GM18508 (cell line): Measurements from ENCODE around the gene DGKI.

Source experiments
- ATAC-seq: cut with Tn5 transposase; IDR thresholded peaks from one replicate; pipeline ENCODE4 v1.9.1; 2021; ENCODE audit warnings: moderate number of reproducible peaks; ENCODE audit not compliant: insufficient read depth, unreplicated experiment

The DGKI gene

DNA sequence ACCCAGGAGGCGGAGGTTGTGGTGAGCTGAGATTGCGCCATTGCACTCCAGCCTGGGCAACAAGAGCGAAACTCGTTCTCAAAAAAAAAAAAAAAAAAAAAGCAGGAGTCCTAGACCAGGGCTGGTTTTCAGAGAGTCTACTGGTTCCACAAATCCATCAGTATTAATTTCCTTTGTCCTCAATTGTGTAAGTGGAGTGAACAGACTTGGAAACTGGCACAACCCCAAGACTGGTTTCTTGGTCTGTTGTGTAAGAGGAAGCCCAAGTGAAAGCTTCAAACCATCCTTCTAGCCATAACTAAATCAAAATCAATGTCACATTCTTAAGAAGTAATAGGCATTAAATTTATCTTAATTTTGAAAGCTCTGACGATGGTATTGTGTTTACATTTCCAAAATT lies 213.6 kb downstream of the DGKI start:
- ATAC-seq = no peak

DNA sequence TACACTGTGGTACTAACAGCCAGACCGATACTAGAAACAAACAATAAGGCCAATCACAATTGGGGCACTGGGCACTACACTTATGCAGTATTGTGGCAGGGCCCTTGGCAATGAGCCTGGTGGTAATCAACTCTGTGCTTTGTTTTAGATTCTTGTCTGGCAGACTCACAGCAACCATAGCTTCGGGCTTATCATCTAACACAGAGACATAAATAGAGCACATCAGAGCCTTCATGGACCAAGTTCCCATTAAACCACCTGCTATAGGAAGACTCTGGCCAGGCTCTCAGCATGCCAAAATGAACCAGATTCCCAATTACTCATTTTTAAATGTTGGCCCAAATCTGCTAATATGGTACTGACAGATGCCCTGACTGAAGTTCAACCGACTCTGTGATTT lies 218.6 kb downstream of the DGKI start:
- ATAC-seq = no peak

DNA sequence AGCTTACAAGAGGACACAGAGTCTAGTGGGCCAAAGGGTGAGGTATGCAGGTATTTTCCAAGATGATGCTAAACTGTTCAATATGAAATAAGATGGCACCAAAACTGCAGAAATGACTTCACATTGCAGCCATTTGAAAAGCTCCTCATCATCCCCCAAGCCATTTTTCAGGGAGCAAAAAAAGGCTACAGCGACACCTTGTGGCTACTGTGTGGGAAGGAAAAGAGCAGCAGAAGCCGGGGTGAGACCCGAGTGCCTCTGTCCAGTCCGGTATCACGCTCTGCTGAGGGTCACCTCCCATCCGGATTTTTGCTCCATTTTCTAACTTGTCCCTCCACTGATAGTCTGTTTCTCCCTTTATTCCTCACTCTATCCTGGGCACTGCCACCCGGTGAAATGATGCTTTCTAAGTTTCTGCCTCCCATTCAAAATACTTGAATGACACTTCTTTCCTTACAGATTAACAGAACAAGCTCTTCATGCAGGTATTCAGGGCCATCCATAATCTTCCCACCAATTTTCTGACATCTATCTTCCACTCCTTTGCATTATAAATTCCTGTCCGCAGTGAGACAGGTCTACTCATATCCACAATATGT lies 220.2 kb downstream of the DGKI start:
- ATAC-seq = no peak

DNA sequence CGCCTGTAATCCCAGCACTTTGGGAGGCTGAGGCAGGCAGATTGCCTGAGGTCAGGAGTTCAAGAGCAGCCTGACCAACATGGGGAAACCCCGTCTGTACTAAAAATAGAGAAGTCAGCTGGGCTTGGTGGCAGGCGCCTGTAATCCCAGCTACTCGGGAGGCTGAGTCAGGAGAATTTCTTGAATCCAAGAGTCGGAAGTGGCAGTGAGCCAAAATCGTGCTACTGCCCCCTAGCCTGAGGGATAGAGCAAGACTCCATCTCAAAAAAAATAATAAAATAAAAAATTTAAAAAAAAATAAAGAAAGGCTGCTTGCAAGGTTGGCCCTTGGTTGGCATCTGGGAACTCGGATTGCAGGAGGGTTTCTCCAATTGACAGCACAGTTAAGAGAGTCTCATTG lies 221.6 kb downstream of the DGKI start:
- no peak for ATAC-seq

DNA sequence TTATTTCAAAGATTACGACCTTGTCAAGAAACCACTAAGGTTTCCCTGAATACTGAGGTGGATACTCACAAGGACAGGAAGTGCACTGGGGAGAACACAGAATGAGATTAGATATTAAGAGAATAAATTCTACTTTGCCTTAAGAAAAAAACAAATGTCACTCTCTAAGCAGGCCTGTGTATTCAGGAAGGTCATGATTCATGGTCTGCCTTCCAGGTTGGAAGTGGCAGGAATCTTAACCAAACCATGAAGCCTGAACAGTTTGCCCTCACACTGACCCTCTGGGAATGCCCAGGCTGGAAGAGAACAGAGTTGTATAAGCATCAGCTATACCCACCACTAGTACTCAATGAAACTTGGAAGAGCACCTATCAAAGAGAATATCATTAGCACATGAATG lies 227.6 kb downstream of the DGKI start:
- ATAC-seq = no peak

DNA sequence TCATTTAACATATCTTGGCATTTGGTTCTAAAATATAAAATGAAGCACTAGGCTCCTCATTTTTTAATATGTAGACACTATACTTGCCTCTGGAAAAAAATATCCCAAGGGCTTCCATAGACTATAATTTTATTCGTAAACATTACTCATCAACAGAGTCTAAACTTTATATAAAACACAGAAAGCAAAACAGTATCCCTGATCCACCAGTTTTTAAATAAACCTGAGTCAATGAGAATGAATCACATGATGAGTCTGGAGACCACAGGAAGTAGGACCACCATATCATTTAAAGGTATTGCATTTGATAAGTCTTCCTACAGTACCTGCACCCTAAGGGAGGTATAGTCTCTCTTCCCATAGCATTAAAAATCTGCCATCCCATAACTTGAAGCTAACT lies 228.0 kb downstream of the DGKI start:
- no peak for ATAC-seq

DNA sequence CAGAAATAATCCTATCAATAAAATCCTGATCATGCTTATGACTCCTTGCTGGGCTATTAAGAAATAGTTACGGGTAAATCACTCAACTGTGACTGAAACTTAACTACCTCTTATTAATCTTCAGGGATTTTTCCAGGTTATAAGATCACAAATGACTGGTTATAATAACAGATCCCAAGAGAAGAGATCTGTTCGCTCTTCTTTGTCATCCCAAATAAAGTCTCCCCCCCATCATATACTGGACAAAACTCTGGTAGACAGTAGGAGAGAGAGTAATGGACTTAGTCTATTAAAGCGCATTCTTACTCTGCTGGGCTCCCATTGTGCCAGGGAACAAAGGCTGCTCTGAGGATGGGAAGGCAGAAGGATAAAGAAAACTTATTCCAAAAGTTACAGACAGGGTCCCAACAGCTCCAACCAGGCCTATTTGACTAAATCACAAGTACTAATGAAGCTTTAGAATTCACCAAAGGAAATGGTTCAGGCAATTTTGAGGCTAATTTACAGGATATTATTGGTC lies 233.7 kb downstream of the DGKI start:
- no peak for ATAC-seq

DNA sequence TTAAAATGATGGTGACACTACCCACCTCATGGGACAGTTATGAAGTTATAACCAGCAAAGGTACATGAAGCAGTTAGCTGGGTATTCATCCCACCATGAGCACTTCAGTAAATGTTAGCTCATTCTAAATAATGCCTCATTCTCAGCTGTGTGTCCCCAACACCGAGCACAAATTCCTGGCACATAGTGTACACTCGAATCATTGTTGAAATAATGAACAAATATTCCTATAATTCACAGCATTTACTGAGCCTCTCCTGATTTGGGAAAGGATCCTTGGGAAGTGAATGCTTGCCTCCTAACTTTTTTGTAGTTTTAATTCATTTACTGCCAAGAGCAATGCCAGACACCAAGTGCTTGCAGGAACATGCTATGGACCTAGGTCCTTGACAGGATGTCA lies 235.2 kb downstream of the DGKI start:
- ATAC-seq = no peak

DNA sequence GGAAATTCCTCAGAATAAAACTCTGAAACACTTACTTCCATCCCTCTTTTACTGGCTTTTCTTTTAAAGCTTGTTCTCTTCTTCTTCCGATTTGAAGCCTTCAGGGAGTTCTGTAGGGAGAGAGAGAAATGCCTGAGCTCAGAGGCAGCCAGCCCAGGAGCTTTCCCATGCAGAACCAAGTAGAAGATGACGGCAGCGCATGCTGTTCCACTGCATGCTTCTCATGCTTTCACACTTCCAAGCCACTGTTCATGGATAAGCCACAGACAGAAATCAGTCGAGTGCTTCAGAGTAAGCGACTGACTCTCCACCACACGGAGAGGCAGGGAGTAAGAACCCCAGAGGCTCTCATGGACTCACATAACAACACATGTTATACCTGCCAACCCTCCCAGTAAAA lies 237.3 kb downstream of the DGKI start:
- no peak for ATAC-seq

DNA sequence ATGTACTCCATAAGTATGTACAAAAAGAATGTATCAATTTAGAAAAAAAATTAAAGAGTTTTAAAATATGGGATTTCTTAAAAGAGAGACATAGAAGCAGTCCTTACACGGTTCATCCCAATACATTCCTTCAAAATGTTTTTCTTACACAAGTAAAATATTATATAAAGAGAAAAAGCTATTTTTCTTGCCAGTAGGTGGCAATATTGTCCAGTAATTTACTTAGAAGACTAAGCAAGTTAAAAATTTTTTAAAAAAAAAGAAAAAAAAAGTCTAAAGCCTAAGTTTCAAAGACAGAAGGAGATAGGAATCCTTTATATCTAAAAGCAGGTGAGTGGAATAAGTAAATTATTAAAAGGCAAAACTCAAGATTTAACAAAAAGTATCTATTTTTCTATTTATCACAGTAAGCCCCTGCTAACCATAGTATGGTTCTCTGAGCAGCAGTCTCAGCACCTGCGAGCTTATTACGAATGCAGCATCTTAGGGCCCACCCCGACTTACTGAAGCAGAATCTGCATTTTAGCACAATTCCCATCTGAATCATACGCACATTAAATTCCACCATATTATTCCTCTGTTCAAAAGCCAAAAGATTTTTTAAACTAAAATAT lies 240.6 kb downstream of the DGKI start:
- no peak for ATAC-seq

DNA sequence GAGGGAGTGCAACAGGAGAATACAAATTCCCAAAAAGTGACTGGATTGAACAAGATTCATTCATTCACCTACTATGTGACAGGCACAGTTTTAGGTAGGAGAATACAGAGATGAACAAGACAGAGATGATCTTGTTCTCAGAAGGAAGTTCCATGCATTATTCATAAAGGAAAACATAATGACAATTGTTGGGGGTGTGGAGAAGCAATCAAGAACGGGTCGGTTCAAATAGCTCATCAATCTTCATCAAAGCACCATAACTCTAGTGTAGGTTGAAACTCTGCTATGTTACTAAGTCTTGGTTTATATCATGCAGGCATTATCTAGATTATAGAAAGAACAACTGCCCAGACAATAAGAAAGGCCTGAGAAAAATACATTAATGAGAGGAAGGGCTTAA lies 243.7 kb downstream of the DGKI start:
- no peak for ATAC-seq

DNA sequence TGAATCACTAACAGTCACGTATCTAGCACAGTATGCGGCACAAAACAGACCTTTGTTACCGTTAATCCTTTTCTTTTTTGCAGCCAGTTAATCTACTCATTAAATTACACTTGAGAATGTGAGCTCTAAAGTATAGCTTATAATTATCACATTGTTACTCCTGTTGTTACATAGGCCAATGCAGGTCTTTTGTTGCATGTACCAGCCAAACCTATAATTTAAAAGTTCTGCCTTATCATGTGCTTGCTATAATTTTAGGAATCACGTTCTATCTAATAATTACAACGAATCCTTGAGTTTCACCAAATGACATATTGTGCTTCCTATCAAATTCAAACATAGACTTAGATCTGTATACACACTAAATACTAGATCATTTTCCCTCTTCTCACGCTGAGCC lies 245.1 kb downstream of the DGKI start:
- ATAC-seq = no peak

DNA sequence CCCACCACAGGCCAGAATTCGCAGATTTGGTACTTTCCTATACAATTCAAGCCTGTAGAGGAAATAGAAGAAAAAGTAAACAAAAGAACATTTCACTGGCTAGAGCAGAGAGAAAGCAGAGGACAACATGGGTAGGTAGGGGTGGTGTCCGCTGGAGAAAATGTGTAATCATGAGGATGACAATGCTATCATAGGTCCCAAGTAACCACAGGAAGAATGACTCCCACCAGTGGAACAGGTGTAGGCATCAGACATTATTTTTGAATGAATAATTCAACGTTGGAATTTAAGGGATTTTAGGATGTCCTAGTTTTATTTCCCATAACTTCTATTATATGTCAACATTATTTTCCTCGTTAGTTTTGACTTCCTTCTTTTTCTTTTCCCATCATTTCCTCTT lies 248.9 kb downstream of the DGKI start:
- ATAC-seq = no peak

DNA sequence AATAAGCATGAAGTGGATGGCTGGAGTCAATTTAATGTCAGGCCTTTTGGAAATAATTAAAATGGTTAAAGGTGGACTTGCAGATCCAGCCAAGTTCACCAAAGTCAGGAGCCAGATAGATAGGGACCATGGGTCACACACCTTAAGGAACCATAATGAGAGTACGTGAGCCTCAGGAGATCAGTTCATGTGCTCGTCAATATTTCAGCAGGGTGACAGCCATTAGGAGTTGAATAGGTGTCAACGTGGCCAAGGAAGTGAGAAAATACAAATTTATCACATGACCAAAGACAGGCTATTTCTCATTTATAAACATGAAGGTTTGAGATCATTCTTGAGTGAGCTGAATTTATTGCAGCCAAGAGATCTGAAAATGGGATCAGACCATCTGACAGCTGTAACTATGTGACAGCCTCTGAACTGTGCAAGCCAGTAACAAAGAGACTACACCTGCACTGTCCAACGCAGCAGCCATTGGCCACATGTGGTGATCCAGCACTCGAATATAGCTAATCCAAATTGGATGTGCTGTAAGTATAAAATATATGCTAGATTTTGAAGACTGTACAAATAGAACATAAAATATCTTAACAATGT lies 253.6 kb downstream of the DGKI start:
- no peak for ATAC-seq

DNA sequence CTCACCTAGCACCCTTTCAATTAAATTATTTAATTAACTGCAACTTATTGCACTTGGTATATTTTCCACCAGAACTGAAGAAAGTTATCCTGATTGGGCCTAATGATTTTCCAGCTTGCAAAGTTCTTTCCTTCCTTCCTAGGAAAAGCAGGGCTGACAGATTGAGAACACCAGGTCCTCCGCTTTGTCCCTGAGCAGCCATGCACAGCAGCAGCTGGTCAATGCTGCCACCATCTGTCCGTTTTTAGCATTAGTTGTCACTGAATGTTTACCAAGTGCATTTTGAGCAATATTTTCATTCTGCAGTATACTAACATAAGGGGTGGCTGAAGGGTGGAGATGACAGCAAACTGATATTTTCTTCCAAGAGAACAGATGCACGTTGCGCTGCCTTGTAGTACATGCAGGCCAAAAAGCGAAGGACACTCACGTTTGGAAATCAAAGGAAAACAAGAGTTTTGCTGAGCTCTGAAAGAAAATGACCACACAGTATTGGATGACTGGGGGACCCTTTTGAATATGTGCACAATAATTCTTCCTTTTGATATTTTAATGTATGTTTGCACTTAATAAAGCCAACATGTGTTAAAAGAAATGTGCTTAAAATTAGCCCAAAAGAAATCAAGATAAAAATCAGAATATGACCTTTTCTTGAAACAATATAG lies 254.4 kb downstream of the DGKI start:
- ATAC-seq = peak; percentile 82

DNA sequence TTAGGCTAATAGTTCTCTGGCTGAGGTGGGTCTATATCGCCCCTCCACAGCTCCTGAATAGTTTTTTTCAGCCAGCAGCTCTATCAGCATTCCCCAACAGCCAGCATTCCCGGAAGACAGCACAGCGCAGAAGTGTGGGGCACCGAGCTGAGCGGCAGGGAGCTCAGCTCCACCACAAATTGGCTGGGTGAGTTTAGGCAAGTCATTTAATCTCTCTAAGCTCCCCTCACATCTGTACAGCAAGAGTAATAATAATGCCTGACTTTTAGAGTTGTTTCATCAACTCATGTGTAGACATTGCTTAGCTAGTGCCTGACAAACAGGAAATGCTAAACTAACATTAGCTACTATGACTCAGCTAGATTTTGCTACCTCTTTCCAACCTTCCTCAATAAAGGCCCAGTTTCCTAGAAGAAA lies 255.3 kb downstream of the DGKI start:
- ATAC-seq = no peak

DNA sequence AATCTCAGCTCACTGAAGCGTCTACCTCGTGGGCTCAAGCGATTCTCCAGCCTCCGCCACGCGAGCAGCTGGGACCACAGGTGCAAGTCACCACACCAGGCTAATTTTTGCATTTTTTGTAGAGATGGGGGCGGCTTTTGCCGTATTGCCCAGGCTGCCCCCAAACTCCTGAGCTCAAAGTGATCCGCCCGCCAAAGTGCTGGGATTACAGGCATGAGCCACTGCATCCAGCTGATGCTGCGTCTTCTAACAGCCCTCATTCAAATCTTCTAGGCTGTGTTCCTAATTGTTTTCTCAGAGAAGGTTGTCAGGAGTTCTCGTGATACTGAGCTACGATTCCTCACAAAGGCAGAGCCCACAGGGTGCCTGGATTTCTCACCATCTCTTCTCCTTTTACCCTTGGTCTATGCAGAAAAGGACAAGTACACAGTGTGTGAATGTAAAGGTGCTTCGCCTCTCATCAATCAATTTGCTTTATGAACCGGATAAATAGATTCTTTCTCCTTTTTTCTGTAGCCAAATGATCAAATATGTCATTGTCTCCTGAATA lies 255.9 kb downstream of the DGKI start:
- no peak for ATAC-seq

DNA sequence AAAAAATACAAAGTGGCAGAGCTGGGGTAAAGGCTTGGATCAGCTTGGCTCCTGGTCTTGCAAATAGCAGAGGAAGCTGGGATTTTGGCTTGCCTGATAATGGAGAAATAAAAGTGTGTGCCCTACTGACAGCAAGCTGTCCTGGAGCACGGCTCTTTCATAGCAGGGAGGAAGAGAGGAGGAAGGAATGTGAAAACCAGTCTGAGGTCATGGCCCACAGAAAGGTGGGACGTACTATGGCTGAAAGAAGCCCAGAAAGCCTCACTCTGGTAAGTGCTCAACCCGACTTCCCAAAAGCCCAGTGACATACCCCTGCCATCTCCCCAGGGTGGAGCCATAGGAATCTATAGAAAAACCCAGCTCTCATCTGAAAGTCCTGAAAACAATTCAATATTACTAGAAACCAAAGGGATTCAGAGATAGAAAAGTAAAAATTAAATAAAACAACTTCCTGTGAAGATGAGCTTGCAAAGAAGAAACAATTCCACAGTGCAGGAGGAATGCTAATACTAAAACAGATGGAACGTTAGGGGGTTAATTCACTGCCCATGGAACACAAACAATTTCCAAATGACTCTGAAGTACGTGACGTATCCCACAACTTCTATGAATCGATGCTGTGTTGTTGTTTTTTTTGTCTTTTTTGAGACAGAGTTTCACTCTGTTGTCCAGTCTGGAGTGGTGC lies 256.6 kb downstream of the DGKI start:
- no peak for ATAC-seq

DNA sequence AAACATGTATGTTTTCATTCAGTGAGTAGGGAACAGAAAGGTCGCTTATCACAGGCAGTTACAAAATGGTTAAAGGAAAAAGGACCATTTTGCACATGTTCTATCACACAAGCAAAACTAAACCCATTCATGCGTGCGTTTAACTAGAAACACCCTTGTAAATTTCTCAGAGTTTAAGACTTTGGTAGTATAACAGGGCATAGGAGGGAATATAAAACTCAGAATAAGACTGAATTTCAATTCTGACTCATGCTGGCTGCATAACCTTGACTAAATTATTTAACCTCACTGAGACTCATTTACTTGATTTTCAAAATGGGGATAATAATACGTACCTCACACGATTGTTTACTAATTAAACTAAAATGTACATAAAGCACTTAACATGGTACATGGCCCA lies 259.4 kb downstream of the DGKI start:
- no peak for ATAC-seq

DNA sequence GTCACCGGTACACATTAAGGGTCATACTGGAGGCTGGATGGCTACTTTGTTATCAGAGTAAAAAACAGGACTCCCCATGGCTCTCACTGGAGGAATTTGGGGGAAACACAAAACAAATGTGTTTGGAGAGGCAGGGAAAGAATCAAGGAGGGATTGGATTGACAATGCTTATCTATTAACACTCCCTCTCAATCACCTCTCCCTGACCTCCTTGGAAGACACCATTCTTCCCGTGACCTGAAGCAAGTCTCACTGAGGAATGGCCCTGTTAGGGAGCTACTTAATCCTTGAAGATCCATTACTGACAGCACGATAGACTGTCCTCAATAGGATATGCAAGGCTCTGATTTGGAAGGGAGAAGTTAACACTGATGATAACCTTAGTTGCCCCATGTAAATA lies 261.2 kb downstream of the DGKI start:
- ATAC-seq = no peak

DNA sequence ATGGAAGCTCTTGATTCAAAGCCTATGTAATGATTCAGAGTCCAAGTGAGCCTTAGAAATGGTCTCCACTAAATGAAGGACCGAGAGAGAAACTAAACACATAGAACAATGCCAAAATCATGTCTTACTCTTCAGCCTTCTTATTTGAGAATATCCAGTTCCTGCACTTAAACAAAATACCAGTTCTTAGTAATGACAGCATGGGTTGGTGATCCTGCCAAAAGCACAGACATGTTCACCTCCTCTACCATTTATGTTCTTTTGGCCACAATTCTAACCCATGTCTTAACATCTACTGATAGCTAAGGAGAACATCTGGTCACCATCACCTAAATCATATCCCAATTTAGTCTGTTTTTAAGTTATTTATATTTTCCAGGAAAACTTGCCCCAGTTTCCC lies 263.6 kb downstream of the DGKI start:
- no peak for ATAC-seq
